Endometrium (tissue), 2 donors: ENCODE measurements around the gene NSDHL.

Source experiments
- FAIRE-seq: peaks from 2 replicates; lab custom pipeline; 2012; peaks lifted over from hg19 to GRCh38; lab: Jason Lieb, UNC
- donor health status: control.
- donor health status: control.

The NSDHL gene

DNA sequence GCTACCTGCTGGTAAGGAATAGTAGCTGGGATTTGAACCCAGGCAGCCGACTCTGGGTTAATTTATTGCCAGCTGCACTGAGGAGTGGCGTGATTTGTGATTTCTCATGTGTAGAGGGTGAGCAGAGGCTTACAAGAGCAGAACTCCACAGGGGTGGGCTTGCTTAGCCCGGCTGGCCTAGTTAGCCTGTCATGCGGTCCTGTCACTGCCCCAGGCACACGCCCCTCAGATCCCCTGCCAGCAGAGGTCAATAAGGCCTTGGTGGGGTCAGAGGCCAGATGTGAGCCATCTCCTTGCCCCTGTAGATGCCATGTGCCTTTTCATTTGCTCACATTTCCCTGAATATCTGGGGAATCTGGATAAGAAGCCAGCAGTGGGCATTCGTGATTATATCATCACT, 13.4 kb downstream of the NSDHL start:
- FAIRE-seq, result no peak

DNA sequence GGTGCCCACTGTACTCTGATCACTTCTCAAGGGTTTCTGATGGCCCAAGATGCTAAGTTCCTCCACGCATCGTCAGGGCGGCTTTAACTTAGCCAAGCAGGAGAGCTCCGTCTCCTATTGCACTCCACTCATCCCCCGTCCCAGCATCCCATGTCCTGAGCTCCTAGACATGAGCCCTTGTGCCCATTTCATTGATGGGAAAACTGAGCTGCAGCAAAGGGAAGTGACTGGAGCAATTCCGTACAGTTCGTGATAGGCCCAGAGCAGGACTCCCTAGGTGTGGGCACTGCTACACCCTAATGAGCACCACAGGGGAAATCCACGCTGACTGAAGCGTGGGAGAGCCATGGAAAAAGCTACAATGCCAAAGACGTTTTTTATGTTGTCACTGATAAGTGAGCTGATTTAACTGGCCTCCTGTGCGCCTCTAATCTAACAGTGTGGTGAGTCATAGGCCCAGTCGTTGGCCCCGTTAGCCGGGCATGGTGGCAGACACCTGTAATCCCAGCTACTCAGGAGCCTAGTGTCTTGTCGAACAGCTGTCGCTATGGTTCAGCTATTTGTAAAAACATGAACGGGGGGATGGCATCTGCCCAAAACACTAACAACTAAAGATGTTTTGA, 14.9 kb downstream of the NSDHL start:
- no peak for FAIRE-seq

DNA sequence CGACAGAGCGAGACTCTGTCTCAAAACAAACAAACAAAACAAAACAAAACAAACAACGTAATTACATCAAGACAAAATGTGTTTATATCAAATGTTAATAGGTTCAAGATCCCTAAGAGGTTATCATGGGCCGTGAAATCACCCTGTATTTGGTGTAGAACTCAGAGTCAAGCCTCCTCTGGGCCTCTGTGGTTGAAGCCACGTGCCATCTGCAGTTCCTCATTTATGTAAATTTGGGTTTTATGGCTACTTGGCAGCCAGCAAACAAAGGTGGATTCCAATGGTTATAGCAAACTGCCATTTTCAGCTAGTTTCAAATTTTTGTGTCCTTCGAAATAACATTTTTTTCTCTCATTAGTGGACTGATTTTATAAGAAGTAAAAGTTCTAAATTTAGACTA, 16.4 kb downstream of the NSDHL start:
- no peak for FAIRE-seq

DNA sequence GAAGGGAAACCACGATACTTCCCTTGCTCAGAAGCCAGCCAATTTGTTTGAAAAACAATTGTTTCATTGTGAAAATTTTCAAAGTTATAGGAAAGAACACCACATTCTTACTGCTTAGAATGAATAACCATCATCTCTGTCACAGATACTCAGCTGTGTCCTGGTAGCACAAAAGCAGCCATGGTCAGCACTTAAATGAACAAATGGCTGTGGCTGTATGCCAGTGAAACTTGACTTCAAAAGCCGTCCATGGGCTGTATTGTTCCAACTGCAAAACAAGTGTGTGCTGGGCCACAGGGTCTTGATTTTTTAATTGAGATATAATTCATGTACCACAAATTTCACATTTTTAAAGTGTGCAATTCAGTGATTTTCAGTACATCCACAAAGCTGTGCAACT, 19.6 kb downstream of the NSDHL start:
- FAIRE-seq, result no peak

DNA sequence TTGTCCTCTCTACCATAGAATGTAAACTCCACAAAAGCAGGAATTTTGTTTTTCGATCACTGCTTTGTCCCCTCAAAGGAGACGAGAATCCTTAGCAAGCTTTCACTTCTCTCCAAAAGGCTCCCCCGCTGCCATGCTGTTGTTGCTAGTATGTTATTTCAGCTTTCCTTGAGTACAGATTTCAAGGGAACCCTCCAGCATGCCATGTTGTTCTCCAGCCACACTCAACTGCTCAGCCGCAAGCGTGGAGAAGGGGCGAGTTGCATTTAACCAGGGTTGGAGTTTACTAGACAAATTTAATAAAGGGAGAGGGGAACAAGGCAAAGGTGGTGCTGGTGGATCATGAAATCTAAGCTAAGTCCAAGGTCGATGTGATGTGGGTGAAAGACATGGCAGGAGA, 23.1 kb downstream of the NSDHL start:
- no peak for FAIRE-seq

GRCh38 chrX:152861116-152861515, 30.3 kb downstream of the NSDHL start:
- FAIRE-seq, result no peak

DNA sequence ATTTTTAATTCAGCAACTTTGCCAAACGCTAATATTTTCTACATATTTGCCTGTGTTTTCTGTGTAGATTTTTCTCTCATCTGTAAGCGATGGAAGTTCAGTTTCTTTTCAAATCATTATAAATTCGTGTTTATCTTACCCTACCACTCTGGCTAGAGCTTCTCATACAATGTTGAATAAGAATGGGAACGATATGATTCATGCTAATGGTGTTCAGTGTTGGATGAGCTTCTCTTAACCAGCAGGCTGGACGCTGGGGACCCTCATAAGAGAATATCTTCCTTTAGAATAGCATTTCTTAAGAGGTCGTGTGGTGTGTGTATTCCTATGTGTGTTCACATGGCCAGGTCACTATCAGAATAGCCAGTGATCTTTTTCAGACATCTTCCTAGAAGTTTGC, 31.0 kb downstream of the NSDHL start:
- no peak for FAIRE-seq

- FAIRE-seq, result no peak
Measured at GRCh38 chrX:152865232-152865920, 34.5 kb downstream of the NSDHL start.

DNA sequence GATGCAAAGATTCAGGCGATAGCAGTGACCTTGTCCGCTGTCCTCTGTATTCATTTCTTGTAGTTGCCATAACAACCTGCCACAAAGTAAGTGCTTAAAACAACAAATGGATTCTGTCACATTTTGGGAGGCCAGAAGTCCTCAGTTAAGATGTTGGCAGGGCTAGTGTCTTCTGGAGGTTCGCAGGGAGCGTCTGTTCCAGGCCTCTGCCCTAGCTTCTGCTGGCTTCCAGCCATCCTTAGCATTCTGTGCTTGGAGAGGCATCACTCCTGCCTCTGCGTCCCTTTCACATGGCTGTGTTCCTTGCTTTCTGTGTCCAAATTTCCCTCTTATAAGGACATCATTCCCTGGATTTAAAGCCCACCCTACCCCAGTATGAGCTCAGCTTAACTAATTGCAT, 35.5 kb downstream of the NSDHL start:
- FAIRE-seq, result no peak

DNA sequence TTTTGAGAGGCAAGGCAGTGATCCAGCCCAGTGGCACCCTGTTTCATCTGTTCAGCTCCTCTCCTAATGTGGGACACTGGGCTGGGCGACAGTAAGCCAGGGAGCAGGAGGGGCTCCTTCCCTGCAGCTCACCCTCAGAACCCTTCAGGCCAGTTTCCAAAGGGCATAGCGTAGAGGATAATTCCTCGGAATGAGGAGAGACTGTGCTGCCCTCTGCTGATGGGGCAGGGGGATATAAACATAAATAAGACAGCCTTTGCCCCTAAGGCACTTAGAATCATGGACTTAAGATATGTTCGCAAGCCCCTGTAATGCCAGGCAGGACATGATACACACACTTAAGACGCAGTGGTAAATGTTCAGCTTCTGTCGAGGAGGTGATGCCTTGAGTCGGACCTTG, 39.1 kb downstream of the NSDHL start:
- FAIRE-seq, result no peak

GRCh38 chrX:152871260-152871659, 40.4 kb downstream of the NSDHL start:
- no peak for FAIRE-seq

DNA sequence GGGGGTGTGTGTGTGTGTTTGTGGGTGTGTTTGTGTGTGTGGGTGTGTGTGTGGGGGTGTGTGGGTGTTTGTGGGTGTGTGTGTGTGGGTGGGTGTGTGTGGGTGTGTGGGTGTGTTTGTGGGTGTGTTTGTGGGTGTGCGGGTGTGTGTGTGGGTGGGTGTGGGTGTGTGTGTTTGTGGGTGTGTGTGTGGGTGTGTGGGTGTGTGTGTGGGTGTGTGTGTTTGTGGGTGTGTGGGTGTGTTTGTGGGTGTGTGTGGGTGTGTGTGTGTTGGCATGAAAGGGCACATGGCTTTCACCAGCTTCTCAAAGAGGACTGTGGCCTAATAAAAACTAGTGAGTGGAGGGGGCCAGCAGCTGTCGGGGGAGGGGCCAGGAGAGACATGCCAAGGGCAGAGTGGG, 41.7 kb downstream of the NSDHL start:
- no peak for FAIRE-seq

DNA sequence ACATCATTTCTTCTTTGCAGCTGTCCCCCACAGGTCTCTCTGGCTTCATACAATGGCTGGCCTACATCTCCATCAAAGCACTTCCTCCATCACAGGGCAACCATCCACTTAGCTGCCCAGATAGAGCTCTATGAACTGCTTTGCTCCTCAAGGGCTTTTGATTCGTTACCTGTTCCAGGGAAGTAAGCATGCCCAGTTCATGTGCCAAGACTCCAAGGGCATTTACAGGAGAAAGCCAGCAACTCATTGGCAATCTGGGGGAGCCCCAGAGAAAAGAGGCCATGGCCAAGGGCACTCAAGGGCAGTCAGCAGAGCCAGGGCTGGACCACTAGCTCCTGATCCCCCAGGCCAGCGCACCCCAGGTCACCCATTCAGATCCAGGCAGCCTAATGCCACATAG, 42.5 kb downstream of the NSDHL start:
- no peak for FAIRE-seq

DNA sequence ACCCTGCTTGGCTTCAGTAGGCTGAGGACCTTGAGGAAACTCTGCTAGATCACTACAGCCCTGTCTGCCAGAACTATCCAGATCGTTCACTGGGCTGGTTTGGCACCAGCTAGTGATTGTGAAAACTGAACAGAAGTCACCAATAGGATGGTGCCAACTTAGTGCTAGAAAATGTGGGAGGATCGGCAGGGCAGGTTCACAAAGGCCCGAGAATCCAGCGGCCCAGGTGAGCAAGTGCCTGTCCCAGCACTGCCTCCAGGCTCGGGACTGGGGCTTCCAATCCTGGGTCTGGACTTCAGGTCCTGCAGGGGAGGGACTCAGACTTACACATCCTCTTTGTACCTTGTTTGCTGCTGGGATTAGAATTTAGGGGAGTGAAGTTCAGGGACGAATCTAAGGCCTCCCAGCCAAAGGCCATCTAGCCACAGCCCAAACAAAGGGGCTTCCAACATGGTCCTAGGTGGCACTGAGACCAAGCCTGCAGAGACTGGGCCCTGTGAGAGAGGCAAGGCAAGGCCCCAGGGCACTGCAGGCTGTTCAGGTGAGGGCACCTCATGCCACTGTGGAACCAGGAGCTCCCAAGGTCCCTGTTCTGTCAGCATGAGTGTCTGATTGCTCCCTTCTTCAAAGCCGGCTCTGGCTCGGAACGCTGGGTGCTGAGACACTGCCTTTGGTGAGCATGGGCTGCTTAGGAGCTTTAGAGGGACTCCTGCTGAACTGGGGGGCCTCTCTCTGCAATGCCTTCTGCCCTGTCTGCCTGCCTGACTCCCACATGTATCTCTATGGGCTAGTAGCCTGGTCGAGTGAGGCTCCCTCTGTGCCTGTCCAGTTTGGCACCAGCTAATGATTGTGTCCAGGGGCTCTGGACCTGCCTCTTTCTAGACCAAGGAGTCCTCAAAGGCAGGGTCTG, 46.3 kb downstream of the NSDHL start:
- FAIRE-seq, result no peak

- no peak for FAIRE-seq
Measured at GRCh38 chrX:152878976-152879755, 48.3 kb downstream of the NSDHL start.

DNA sequence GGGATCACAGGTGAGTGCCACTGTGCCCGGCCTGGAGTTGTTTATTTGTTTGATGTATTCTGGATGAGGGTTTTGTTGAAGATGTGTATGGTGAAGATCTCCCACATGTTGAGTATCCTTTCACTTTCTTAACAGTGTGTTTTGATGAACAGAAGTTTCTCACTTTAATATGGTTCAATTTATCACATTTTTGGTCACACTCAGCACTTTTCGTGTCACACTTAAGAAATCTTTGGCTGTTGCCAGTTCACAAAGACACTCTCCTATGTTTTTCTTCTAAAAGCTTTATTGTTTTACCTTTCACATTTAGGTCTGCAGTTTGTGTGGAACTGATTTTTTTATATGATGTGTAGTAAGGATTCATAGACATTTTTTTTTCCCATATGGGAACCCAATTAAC, 50.4 kb downstream of the NSDHL start:
- FAIRE-seq, result no peak

DNA sequence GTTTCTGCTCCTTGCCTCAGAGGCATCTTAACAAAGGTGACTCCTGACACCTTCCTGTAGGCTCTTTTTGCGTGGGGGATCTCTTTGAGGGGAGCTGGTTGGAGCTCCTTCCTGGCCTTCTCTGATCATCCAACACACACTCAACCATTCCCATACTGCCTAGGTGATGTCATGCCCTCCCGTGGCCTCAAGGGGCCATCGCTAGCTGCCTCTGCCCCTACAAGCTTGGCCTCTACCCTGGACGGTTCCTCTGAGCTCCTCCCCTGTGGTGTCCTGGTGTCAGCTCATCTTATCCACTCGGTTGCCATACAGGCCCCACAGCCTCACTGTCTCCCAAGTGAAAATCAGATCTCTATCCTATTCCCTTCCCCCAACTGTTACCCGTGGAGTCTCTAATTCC, 53.3 kb downstream of the NSDHL start:
- FAIRE-seq, result no peak

DNA sequence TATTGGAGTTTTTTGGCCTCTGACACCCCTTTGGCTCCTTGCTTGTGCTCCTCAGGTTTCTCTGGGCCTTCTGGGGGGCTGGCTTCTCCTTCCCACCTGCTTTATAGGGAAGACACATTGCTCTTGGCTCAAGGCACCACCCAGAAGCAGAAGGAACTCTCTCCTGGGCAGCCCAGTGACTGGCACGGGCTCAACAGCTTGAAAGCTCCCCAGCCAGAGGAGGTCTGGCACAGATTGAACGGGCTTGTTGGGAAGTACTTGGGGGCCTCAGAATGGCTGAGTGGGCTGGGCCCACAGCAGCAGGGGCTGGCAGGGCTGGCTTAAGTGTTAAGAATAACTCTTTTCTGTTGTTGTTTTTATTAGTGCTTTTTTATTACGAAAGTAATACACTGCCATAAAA, 55.9 kb downstream of the NSDHL start:
- no peak for FAIRE-seq

DNA sequence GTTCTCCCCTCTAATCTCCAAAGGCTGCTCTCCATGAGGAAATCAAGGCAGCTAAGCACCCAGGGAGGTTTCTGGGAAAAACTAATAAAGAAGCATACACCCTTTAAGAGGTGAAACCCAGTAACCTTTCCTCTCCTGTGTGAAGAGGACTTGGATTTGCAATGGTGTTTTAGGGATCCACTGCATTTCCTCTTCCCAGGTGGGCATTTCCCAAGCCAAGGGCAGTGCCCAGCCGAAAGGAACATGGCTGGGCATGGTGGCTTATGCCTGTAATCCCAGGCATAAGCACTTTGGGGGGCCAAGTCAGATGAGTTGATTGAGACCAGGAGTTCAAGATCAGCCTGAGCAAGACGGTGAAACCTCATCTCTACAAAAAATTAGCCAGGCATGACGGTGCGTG, 61.6 kb downstream of the NSDHL start:
- no peak for FAIRE-seq

DNA sequence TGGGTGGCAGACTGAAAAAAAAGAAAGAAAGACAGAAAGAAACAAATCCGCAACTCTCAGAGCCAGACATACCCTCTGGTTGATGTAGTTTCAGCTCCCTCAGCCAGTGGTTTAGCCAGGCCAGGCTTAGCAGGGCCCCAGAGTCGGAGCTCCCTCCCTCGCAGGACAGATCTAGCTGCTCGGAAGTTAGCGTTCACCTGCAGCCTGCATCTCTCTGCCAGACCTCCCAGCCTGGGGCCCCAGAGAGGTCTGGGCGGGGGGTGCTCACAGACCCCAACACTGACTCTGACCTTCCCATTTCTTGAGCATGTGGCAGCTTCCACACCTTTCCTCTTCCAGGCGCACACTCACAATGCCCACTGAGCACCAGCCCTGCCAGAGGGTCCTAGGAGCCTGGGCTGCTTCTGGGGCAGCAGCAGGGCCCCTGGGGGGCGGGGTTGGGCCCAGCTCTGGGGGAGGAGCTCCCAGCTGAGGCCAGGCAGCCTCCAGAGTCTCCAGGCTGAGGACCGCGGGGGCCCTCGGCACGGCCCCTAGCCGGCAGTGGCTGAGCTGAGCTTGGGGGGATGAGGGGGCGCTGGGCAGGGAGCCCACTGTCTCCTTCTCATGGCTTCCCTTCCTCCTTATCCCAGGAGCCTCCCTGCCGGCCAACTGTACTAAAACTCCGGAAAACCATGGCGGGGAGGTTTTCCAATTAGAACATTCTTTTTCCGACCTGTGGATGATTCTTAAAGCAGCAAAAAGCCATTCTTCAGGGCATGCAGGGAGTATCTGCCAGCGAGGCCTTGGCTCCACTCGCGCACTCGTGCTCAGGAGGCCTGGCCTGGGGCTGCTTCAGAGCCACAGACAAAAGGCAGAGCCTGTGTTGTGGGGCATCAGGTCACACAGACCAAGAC, 62.4 kb downstream of the NSDHL start:
- FAIRE-seq, result no peak

- FAIRE-seq, result no peak
Measured at GRCh38 chrX:152893980-152894610, 63.2 kb downstream of the NSDHL start.
